GM21529 (cell line): ENCODE data around the gene EIF4EBP3.
"Not testable (repeated sequence)": the region's sequence is repeated elsewhere in the genome, so short reads cannot be mapped to it uniquely, and the experiment has no call there.

Experiments used
- ATAC-seq: cut with Tn5 transposase; IDR thresholded peaks from one replicate; pipeline ENCODE4 v1.9.1; 2021; ENCODE audit not compliant: unreplicated experiment

The EIF4EBP3 gene

DNA sequence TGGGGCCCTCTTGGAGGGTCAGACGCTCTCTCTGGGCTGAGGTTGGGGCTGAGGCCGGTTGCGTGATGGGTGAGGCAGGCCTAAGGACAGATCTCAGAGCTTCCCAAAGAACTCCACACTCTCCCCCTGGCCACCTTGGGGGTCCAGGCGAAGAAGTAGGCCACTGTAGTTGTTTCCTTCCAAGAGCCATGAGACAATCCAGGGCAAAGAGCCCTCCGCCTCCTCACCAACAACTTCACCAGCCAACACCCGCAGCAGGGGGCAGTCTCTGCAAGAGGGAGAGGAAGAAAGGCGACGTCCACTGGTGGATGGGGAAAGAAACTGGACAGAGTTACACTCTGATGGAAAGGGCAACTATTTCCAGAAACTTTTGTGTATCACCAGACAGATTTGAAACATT lies 27.8 kb downstream of the EIF4EBP3 start:
- ATAC-seq: no peak

DNA sequence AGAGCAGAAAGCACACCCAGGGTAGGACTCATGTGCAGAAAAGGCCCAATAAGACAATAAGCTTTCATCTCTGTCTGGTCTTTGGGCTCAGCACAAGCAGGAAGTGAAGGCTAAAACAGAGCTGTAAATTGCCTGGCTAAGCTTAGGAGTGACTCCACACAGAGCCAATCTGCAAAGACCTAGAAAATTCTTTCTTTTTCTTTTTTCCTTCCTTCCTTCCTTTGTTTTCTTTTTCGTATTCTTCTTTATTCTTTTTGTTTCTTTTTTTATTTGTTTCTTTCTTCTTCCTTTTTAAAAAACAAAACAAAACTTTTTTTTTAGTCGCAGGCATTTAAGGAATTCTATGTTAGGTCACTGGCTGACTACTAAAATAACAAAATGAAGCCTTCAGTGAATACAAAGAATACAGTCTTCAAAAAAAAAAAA lies 29.3 kb downstream of the EIF4EBP3 start:
- no peak for ATAC-seq

DNA sequence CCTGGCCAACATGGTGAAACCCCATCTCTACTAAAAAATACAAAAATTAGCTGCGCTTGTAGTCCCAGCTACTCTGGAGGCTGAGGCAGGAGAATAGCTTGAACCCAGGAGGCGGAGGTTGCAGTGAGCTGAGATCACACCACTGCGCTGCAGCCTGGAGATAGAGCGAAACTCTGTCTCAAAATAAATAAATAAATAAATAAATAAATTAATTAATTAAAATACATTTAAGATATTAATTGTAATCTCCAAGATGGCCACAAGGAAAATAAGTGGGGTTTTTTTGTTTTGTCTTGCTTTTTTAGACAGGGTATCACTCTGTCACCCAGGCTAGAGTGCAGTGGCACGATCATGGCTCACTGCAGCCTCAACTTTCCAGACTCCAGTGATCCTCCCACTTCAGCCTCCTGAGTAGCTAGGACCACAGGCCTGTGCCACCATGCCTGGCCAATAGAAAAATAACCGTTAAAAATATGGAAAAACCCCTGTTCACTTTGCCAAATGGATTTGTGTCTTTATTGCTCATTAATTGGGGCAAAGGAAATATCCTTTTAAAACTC lies 31.8 kb downstream of the EIF4EBP3 start:
- ATAC-seq: not testable (repeated sequence)

DNA sequence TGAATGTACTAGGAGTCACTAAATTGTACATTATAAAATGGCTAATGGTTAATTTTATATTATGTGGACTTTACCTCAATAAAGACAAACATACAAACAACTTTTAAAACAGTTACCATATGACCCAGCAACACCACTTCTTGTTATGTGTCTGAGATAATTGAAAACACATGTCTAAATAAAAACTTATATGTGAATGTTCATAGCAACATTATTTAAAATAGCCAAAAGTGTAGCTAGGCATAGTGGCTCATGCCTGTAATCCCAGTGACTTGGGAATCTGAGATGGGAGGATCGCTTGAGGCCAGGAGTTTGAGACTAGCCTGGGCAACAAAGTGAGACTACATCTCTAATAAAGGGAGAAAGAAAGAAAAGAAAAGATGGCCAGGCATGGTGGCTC lies 40.0 kb downstream of the EIF4EBP3 start:
- ATAC-seq: no peak

DNA sequence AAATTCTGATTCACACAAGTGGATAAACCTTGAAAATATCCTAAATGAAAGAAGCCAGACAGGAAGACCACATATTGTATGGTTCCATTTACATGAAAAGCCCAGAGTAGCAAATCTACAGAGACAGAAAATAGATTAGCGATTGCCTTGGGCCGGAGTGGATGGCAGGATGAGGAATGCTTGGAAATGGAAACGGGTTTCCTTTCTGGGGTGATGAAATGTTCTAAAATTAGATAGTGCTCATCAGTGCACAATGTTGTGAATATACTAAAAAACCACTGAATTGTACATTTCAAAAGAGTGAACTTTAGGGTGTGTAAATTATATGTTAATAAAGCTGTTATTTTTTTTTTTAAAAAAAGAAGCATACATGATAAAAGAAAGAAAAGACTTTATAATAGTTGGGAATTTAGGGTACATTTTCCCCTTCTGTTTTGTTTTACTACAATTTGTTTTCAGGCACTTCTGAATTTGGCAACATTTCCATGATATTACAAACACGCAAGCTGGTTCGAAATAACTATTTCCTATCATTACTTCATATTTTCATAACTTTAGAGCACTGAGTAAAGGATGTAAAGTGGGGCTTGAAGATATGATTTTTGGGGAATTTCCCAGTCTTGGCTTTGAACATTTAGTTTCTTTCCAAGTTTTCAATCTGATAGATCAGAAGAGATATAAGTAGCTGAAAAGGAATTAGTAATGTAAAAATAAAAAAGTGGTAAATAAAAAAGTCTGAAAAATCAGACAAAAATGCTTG lies 41.0 kb downstream of the EIF4EBP3 start:
- no peak for ATAC-seq

DNA sequence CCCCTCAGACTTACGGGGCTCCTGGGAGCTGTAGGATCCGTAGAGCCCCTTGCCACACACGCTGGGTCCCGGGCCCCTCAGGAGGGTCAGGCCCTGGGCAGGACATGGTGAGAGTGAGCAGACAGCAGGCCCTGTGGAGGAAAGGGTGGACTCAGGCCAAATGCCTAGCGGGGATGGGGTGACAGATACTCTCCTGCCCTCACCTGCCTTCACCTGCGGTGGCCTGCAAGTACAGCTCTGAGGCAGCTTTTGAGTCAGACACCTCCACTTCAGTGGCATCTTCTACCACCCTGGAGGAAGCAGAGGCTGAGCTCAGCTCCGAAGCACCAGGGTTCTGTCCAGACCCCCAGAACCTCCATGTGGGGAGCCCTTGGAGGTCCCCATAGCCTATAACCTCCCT lies 43.4 kb downstream of the EIF4EBP3 start:
- no peak for ATAC-seq

DNA sequence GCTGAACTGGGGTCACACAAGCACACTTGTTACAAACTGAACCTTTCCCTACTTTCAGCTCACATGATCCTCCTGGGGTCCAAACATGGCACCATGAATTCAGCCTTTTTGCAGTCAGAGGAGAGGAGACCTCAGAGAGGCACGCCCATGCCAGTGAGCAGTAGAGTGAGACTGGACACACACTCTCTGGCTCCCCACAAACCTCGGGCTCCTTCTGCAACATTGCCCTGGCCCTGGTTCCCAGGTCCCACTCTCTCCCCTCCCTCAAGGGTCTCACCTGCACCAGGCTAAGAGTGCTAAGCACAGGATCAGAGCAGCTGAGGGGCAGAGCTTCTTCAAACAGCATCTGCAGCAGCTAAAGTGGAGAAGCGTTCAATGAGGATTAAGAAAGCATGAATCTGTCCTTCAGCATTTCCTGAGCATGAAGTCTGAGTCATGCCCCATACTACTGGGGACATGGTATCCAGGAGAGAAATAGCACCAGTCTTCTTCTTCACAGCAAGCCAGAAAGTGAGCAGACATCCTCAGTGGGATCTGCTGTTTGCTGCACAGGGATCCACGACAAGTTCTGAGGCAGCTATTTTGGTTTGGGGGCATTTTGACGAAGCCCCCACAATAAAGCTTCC lies 44.4 kb downstream of the EIF4EBP3 start:
- no peak for ATAC-seq

DNA sequence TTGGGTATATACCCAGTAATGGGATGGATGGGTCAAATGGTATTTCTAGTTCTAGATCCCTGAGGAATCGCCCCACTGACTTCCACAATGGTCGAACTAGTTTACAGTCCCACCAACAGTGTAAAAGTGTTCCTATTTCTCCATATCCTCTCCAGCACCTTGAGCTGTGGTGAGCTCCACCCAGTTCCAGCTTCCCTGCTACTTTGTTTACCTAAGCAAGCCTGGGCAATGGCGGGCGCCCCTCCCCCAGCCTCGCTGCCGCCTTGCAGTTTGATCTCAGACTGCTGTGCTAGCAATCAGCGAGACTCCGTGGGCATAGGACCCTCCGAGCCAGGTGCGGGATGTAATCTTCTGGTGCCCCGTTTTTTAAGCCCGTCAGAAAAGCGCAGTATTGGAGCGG lies 45.6 kb downstream of the EIF4EBP3 start:
- not testable (repeated sequence) for ATAC-seq

DNA sequence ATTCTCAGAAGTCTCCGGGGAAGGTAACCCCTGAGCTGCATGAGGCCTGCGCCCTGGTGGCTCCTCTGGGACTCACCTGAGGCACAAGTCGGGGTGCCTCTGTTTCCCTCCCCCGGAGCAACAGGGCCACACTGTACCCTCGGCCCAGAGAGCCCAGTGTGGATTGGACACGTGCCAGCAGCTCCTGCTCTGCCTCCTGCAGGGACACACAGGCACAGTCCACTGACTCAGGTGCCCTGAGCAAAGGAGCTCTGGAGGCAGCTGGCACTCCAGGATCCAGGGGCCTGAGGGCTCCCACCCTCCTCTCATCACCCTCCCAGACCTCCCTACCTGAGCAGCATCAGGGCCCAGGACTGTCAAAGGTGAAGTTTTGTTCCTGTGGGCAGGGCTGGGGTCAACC lies 46.7 kb downstream of the EIF4EBP3 start:
- no peak for ATAC-seq

DNA sequence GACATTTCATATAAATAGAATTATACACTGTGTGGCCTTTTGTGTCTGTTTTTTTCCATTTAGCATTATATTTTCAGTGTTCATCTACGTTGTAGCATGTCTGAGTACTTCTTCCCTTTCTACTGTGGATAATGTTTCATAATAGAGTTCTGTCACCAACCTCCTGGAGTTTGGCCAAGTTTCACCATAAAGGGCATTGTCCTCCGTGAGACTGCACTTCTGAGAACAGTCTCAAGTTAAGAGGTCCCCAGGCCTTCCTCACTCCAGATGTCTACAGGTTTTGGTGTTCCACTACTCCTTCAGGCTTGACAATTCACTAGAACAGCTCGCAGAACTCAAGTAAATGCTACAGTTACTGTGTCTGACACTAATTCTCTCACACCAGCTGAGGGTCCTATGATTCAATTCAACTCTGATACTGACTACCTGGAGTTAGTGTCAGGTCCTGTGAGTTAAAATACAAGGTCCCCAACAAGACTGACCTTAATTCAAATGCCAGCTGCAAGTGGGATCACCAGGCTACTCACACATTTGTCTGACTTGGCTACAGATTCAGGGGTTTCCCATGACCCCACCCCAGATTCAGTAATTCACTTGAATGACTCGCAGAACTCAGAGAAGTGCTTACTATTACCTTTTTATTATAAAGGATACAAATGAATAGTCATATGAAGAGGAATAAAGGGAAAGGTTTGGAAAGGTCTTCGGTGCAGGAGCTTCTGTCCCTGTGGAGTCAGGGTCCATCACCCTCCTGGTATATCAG lies 48.3 kb downstream of the EIF4EBP3 start:
- no peak for ATAC-seq

DNA sequence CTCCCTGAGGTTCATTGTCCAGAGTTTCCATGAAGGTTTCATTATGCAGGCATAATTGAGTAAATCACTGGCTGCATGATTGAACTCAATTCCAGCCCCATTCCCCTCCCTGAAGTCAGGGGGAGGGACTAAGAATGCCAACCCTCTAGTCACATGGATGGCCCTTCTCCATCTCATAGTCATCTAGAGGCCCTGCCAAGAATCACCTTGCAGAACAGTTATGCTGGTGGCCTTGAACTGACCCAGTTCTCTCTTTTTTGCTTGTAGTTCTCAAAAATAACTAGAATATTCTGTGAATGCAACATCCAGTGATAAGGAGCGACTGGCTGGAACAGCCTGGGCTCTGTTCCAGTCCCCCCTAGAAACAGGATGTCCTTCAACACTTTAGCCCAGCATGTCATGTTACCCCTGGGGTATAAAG lies 48.9 kb downstream of the EIF4EBP3 start:
- ATAC-seq: no peak

DNA sequence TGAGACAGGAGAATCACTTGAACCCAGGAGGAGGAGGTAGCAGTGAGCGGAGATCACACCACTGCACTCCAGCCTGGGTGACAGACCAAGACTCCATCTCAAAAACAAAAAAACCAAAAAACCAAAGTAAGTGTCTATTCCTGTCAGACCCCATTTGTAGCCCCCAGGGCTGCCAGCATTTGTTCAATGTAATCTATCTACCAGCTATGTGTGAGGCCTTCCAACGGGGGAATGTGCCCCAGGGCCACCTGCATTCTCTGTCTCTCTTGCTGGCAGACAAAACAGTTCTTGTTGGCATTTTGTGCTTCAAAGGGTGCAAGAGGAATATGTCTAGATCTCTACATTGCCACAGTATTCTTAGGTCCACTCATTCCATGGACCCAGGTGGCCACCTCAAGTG lies 51.4 kb downstream of the EIF4EBP3 start:
- ATAC-seq: no peak
